Measurements from ENCODE around the gene YAP1.

DNA sequence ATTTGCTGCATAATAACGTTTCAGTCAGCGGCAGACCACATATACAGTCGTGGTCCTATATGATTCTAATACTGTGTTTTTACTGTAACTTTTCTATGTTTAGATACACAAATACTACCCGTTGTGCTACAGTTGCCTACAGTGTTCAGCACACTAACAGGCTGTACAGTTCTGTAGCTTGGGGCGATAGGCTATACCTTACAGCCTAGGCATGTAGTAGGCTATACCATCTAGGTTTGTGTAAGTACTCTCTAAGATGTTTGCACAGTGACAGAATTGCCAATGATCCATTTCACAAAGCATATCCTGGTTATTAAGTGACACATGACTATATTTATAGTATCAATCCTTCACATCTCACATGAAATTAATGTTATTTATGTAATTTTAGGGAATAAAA is 78.2 kb downstream of the YAP1 start:
- TF ChIP-seq, protein P1, sequence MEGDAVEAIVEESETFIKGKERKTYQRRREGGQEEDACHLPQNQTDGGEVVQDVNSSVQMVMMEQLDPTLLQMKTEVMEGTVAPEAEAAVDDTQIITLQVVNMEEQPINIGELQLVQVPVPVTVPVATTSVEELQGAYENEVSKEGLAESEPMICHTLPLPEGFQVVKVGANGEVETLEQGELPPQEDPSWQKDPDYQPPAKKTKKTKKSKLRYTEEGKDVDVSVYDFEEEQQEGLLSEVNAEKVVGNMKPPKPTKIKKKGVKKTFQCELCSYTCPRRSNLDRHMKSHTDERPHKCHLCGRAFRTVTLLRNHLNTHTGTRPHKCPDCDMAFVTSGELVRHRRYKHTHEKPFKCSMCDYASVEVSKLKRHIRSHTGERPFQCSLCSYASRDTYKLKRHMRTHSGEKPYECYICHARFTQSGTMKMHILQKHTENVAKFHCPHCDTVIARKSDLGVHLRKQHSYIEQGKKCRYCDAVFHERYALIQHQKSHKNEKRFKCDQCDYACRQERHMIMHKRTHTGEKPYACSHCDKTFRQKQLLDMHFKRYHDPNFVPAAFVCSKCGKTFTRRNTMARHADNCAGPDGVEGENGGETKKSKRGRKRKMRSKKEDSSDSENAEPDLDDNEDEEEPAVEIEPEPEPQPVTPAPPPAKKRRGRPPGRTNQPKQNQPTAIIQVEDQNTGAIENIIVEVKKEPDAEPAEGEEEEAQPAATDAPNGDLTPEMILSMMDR (conservative IDR thresholded peaks at IDR 0.05; ENCODE audit: low read depth, low read length) = no peak
- TF ChIP-seq POLR2A (IDR thresholded peaks at IDR 0.05; ENCODE audit: low read depth, low read length) = no peak
- TF ChIP-seq MAZ (IDR thresholded peaks at IDR 0.05; ENCODE audit: borderline replicate concordance, low read depth, low read length) = no peak
- no peak for TF ChIP-seq RAD21 (IDR thresholded peaks at IDR 0.05; ENCODE audit: low read length)
- no peak for TF ChIP-seq FOS (IDR thresholded peaks at IDR 0.05; ENCODE audit: low read depth, low read length)
- TF ChIP-seq CHD1 (IDR thresholded peaks at IDR 0.05; ENCODE audit: low read depth, low read length) = no peak
- TF ChIP-seq CEBPB (IDR thresholded peaks at IDR 0.05; ENCODE audit: low read depth, low read length) = no peak
- no peak for TF ChIP-seq SMC3 (IDR thresholded peaks at IDR 0.05; ENCODE audit: low read depth, low read length)
- TF ChIP-seq MXI1 (IDR thresholded peaks at IDR 0.05; ENCODE audit: borderline replicate concordance, low read depth, low read length) = no peak
- TF ChIP-seq, protein P2, sequence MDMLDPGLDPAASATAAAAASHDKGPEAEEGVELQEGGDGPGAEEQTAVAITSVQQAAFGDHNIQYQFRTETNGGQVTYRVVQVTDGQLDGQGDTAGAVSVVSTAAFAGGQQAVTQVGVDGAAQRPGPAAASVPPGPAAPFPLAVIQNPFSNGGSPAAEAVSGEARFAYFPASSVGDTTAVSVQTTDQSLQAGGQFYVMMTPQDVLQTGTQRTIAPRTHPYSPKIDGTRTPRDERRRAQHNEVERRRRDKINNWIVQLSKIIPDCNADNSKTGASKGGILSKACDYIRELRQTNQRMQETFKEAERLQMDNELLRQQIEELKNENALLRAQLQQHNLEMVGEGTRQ (IDR thresholded peaks at IDR 0.05; ENCODE audit: low read depth, low read length) = no peak
- no peak for TF ChIP-seq MAFK (IDR thresholded peaks at IDR 0.05; ENCODE audit: low read depth, low read length)
- TF ChIP-seq RCOR1 (IDR thresholded peaks at IDR 0.05; ENCODE audit: insufficient replicate concordance, low read length) = no peak
- no peak for TF ChIP-seq BHLHE40 (IDR thresholded peaks at IDR 0.05; ENCODE audit: low read depth, low read length)
